A549 treated with Hydrocortisone at 1 μM for 4 hours (cell line): Measurements from ENCODE around the gene TET3. TPM values are rescaled to one million over a fixed set of nuclear protein-coding genes. Genes with fewer than 3 reads are reported as not detected.

Experiments used
- total RNA-seq: library from RNA; stranded (reverse); fragments of 200-300 nt; extraction: Qiagen RNA extraction; gene quantifications from 5 replicates; pipeline ENCODE4 v1.2.3, GENCODE V29; 2022

TET3 gene
- total RNA-seq: 7.5 to 11.3 TPM (median 9.3 TPM) in 5 replicates

DNA sequence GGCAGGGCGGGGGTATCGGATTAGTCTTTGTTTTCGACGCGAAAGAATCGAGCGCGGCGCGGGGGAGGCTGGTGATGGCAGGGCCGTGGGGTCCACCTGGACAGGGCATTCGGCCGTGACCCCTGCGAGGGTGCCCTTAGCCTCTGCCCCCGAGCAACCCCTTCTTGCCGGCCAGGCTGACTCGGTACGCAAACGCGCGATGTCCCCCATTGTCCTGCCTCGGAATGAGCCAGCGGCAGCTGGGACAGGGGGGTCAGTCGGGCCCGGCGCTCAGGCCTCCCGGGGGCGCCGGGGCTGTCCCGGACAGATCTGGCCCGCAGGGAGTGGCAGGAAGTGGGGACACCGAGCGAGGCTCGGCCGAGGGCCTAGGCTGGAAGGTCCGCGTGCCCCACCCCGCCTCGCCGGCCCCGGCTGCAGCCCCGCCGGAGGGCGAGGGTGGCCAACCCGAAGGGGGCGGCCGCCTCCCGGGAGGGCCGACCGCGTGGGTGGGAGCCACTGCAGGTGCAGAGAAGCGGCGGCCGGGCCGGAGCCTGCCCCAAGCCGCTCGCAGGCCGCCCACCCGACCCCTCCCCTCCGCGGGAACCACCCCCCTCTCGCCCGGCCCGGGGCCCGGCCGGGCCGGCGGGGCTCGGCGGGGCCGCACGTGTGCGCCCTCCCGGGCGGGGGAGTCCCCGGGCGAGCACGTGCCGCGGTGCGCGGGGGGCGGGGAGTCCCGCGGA is at the start of gene TET3:
TSS of gene TET3 (plus strand) at position 708 of the 719 bp plus-strand sequence. CDS start 1,494 bp downstream, outside the sequence.

Other genes with a start within 250 kb of the TET3 start
- gene TPRKB, start 247.6 kb upstream of the TET3 start, total RNA-seq: 64.7 to 84.6 TPM (median 75.8 TPM) in 5 replicates
- gene DUSP11, start 204.8 kb upstream of the TET3 start, total RNA-seq: 37.7 to 47.7 TPM (median 39.0 TPM) in 5 replicates
- not detected in 5 replicates for gene C2orf78, start 200.7 kb upstream of the TET3 start, total RNA-seq
- gene STAMBP, start 155.9 kb upstream of the TET3 start, total RNA-seq: 48.4 to 53.9 TPM (median 51.5 TPM) in 5 replicates
- gene ACTG2, start 91.9 kb upstream of the TET3 start, total RNA-seq: 0.20 to 0.39 TPM (median 0.25 TPM) in 5 replicates
- 142 to 171 TPM (median 168 TPM) in 5 replicates for gene DGUOK, start 58.0 kb upstream of the TET3 start, total RNA-seq
- 119 to 150 TPM (median 130 TPM) in 5 replicates for gene BOLA3, start 163.0 kb downstream of the TET3 start, total RNA-seq
- 66.8 to 92.1 TPM (median 87.7 TPM) in 5 replicates for gene MOB1A, start 194.0 kb downstream of the TET3 start, total RNA-seq
- gene MTHFD2, start 213.7 kb downstream of the TET3 start, total RNA-seq: 141 to 160 TPM (median 147 TPM) in 5 replicates